SK-N-SH (cell line): ENCODE measurements around the gene RHEBL1. TPM values are rescaled to one million over a fixed set of nuclear protein-coding genes. Genes with fewer than 3 reads are reported as not detected.

ENCODE experiments used
- CTCF ChIA-PET: fragments of 300-600, 350-600 bp; formaldehyde crosslinking; extraction: SDS; loops from one replicate; lab custom pipeline; 2021; lab: Yijun Ruan, JAX
- POLR2A ChIA-PET: fragments of 350-600 bp; sonication (Branson Sonifier 250); formaldehyde crosslinking; extraction: SDS; loops from one replicate; lab custom pipeline; 2020; ENCODE audit warnings: antibody characterized with exemption, inconsistent platforms; lab: Yijun Ruan, JAX
- DNase-seq: peaks from one replicate; pipeline ENCODE4 v3.0.0; 2012
- H2AFZ ChIP-seq: fragments of 200-600 bp; sonication (generic); 2 replicates; pipeline ENCODE4 v1.8.1; 2016; ENCODE audit warnings: antibody characterized with exemption, mild to moderate bottlenecking, low read depth
- H3F3A ChIP-seq: fragments of 200-600 bp; sonication (generic); replicated peaks from 2 replicates; pipeline ENCODE3; 2016; ENCODE audit warnings: antibody characterized with exemption, mild to moderate bottlenecking; ENCODE audit not compliant: insufficient read depth
- H3K27ac ChIP-seq, 2 experiments: fragments of 200-500 bp in 1 of 2; fragments of 200-600 bp in 1 of 2; sonication (Bioruptor generic) in 1 of 2; sonication (generic), shearing (Covaris generic) in 1 of 2; 2 replicates each; pipeline versions ENCODE4 v1.5.1 to v1.6.1; 2014 to 2016; ENCODE audit warnings: low read depth in 2 of 2, inconsistent platforms in 1 of 2, low read length in 1 of 2, mild to moderate bottlenecking in 1 of 2, mixed read lengths in 1 of 2
- H3K27me3 ChIP-seq: fragments of 200-600 bp; sonication (generic), shearing (Covaris generic); 2 replicates; pipeline ENCODE4 v1.6.1; 2016; ENCODE audit warnings: mixed run types; ENCODE audit not compliant: insufficient read depth
- H3K36me3 ChIP-seq, 2 experiments: fragments of 200-500 bp in 1 of 2; fragments of 200-600 bp in 1 of 2; sonication (Bioruptor generic) in 1 of 2; sonication (generic) in 1 of 2; replicated peaks in 1 of 2; 2 replicates each; pipeline versions ENCODE3 to v1.5.1; 2014 to 2016; ENCODE audit warnings: low read length in 1 of 2, mild to moderate bottlenecking in 1 of 2; ENCODE audit not compliant: insufficient read depth in 2 of 2, control insufficient read depth in 1 of 2
- H3K4me1 ChIP-seq, 2 experiments: fragments of 200-500 bp in 1 of 2; fragments of 200-600 bp in 1 of 2; sonication (Bioruptor generic) in 1 of 2; sonication (generic), shearing (Covaris generic) in 1 of 2; 2 replicates each; pipeline versions ENCODE4 v1.5.1 to v1.6.1; 2014 to 2016; ENCODE audit warnings: low read depth in 1 of 2, low read length in 1 of 2, mixed run types in 1 of 2; ENCODE audit not compliant: insufficient read depth in 2 of 2, control insufficient read depth in 1 of 2
- H3K4me2 ChIP-seq: fragments of 200-600 bp; sonication (generic), shearing (Covaris generic); 2 replicates; pipeline ENCODE4 v1.6.1; 2017; ENCODE audit warnings: mixed run types
- H3K4me3 ChIP-seq, 2 experiments: fragments of 200-500 bp in 1 of 2; fragments of 200-600 bp in 1 of 2; sonication (Bioruptor generic) in 1 of 2; sonication (generic), shearing (Covaris generic) in 1 of 2; 2 replicates each; pipeline versions ENCODE4 v1.5.1 to v1.8.1; 2014 to 2016; ENCODE audit warnings: low read depth in 2 of 2, inconsistent platforms in 1 of 2, low read length in 1 of 2, mild to moderate bottlenecking in 1 of 2, mixed read lengths in 1 of 2, moderate library complexity in 1 of 2
- H3K79me2 ChIP-seq: fragments of 200-600 bp; sonication (generic); 2 replicates; pipeline ENCODE4 v1.8.1; 2017; ENCODE audit warnings: mild to moderate bottlenecking; ENCODE audit not compliant: insufficient read depth
- H3K9ac ChIP-seq: fragments of 200-600 bp; sonication (generic); 2 replicates; pipeline ENCODE4 v1.6.1; 2017; ENCODE audit warnings: mixed run types
- H3K9me2 ChIP-seq: fragments of 200-600 bp; sonication (generic); 2 replicates; pipeline ENCODE4 v1.6.1; 2017; ENCODE audit warnings: mixed run types
- H3K9me3 ChIP-seq: fragments of 200-600 bp; sonication (generic); 2 replicates; pipeline ENCODE4 v1.6.1; 2017; ENCODE audit warnings: mixed run types, mild to moderate bottlenecking, moderate library complexity
- H4K20me1 ChIP-seq: fragments of 200-600 bp; sonication (generic); 2 replicates; pipeline ENCODE4 v1.6.1; 2017; ENCODE audit warnings: mild to moderate bottlenecking, mixed run types; ENCODE audit not compliant: insufficient read depth
- EP300 ChIP-seq, 2 experiments: IDR thresholded peaks; 2 replicates each; pipeline versions ENCODE4 v1.4.0 to v1.6.1; 2012; ENCODE audit warnings: borderline replicate concordance in 1 of 2, low read depth in 1 of 2, low read length in 1 of 2
- GABPA ChIP-seq: IDR thresholded peaks from 2 replicates; pipeline ENCODE4 v1.4.0; 2012; ENCODE audit warnings: low read depth, mild to moderate bottlenecking
- GATA2 ChIP-seq: sonication (generic); formaldehyde crosslinking; IDR thresholded peaks from 2 replicates; pipeline ENCODE4 v1.5.0; 2020; ENCODE audit warnings: mild to moderate bottlenecking, missing genetic modification reagents
- POLR2AphosphoS5 ChIP-seq: IDR thresholded peaks from 2 replicates; pipeline ENCODE4 v1.6.1; 2012; ENCODE audit warnings: low read depth, low read length
- RXRA ChIP-seq: IDR thresholded peaks from 2 replicates; pipeline ENCODE4 v1.4.0; 2012; ENCODE audit warnings: low read depth, mild to moderate bottlenecking, borderline replicate concordance
- WGBS: methylation state at CpG from one replicate; pipeline ENCODE4 v1.1.6; 2017; ENCODE audit warnings: low lambda C conversion rate; 5-methylcytosine and 5-hydroxymethylcytosine counted together
- polyA plus RNA-seq, 3 experiments: library from polyadenylated mRNA; depleted of rRNA; stranded (reverse); fragments of >200 nt; gene quantifications; 2 replicates each; pipeline ENCODE4 v1.2.3, GENCODE V29; 2012
- TF ChIP-seq, protein P1 (sequence below): IDR thresholded peaks from 2 replicates; pipeline ENCODE4; 2012
- TF ChIP-seq, protein P2 (sequence below): IDR thresholded peaks from 2 replicates; pipeline ENCODE4 v1.6.1; 2012; ENCODE audit warnings: mild to moderate bottlenecking, low read depth, low read length, moderate library complexity
- TF ChIP-seq, protein P3 (sequence below): fragments of 150-350 bp; IDR thresholded peaks from 2 replicates; pipeline ENCODE4 v1.6.1; 2016; ENCODE audit warnings: mild to moderate bottlenecking, low read depth, low read length
- TF ChIP-seq, protein P4 (sequence below): IDR thresholded peaks from 2 replicates; pipeline ENCODE4 v1.4.0; 2012; ENCODE audit warnings: low read depth, borderline replicate concordance

Gene RHEBL1
- polyA plus RNA-seq, 1 of the 3 experiments (the other 2 are of a cell fraction): 2.2 TPM

DNA sequence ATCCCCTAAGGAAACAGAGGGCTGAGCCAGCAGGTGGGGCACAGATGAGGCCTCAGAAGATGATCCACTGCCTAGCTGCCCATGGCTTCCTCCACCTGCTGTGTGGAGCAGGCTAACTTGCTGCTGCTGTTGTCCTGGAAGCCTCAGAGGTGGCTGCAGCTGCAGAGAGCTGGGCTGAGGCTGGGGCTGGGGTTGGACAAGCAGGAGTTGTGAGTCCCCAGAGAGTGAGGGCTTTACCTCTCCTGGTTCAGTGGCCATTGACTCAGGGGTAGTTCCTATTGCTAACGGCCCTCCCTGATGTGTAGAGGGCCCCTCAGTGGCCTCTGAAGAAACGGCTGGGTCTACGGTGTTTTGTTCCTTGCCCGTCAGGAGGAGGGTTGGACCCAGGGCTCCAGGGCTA lies 37.5 kb downstream of the RHEBL1 start:
- H2AFZ ChIP-seq: no peak overlapping the region
- H3F3A ChIP-seq: no peaks in the 10 kb centered on the region
- no peaks in the 10 kb centered on the region for H4K20me1 ChIP-seq
- TF ChIP-seq, protein P1, sequence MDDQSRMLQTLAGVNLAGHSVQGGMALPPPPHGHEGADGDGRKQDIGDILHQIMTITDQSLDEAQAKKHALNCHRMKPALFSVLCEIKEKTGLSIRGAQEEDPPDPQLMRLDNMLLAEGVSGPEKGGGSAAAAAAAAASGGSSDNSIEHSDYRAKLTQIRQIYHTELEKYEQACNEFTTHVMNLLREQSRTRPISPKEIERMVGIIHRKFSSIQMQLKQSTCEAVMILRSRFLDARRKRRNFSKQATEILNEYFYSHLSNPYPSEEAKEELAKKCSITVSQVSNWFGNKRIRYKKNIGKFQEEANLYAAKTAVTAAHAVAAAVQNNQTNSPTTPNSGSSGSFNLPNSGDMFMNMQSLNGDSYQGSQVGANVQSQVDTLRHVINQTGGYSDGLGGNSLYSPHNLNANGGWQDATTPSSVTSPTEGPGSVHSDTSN: no peak
- TF ChIP-seq POLR2AphosphoS5 (no peak), EP300 (IDR thresholded peaks at IDR 0.05; ENCODE audit: borderline replicate concordance in 1 of 2, low read depth in 1 of 2, low read length in 1 of 2) (no peak), RXRA (no peak), GATA2 (CRISPR knock-in tag) (no peak), GABPA (no peak)
- TF ChIP-seq, protein P2, sequence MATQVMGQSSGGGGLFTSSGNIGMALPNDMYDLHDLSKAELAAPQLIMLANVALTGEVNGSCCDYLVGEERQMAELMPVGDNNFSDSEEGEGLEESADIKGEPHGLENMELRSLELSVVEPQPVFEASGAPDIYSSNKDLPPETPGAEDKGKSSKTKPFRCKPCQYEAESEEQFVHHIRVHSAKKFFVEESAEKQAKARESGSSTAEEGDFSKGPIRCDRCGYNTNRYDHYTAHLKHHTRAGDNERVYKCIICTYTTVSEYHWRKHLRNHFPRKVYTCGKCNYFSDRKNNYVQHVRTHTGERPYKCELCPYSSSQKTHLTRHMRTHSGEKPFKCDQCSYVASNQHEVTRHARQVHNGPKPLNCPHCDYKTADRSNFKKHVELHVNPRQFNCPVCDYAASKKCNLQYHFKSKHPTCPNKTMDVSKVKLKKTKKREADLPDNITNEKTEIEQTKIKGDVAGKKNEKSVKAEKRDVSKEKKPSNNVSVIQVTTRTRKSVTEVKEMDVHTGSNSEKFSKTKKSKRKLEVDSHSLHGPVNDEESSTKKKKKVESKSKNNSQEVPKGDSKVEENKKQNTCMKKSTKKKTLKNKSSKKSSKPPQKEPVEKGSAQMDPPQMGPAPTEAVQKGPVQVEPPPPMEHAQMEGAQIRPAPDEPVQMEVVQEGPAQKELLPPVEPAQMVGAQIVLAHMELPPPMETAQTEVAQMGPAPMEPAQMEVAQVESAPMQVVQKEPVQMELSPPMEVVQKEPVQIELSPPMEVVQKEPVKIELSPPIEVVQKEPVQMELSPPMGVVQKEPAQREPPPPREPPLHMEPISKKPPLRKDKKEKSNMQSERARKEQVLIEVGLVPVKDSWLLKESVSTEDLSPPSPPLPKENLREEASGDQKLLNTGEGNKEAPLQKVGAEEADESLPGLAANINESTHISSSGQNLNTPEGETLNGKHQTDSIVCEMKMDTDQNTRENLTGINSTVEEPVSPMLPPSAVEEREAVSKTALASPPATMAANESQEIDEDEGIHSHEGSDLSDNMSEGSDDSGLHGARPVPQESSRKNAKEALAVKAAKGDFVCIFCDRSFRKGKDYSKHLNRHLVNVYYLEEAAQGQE: no peak
- TF ChIP-seq, protein P3, sequence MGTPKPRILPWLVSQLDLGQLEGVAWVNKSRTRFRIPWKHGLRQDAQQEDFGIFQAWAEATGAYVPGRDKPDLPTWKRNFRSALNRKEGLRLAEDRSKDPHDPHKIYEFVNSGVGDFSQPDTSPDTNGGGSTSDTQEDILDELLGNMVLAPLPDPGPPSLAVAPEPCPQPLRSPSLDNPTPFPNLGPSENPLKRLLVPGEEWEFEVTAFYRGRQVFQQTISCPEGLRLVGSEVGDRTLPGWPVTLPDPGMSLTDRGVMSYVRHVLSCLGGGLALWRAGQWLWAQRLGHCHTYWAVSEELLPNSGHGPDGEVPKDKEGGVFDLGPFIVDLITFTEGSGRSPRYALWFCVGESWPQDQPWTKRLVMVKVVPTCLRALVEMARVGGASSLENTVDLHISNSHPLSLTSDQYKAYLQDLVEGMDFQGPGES: no peak
- TF ChIP-seq, protein P4, sequence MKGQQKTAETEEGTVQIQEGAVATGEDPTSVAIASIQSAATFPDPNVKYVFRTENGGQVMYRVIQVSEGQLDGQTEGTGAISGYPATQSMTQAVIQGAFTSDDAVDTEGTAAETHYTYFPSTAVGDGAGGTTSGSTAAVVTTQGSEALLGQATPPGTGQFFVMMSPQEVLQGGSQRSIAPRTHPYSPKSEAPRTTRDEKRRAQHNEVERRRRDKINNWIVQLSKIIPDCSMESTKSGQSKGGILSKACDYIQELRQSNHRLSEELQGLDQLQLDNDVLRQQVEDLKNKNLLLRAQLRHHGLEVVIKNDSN: no peak
- peaks cover 46 to 82% of the 10 kb centered on the region in 2 experiments for H3K36me3 ChIP-seq
- 93% methylated on average over 4 of the region's 4 CpGs for WGBS
- H3K27ac ChIP-seq: no peak overlapping the region
- no peaks in the 10 kb centered on the region for H3K9me2 ChIP-seq
- DNase-seq: no peak
- ChIA-PET POLR2A (interaction anchor here (0.6 to 1.0 kb wide), 2 partner anchors 9 to 14 kb away, joined by 3 read pairs; no protein-coding TSS in a partner anchor), CTCF (interaction anchor here (1.1 to 5.4 kb wide), 4 partner anchors 10 to 57 kb away, joined by 3 to 29 read pairs (median 8); no protein-coding TSS in a partner anchor)
- H3K4me1 ChIP-seq: no peaks in the 10 kb centered on the region
- no peaks in the 10 kb centered on the region for H3K79me2 ChIP-seq
- H3K9me3 ChIP-seq: no peaks in the 10 kb centered on the region
- H3K4me3 ChIP-seq: no peak overlapping the region
- H3K4me2 ChIP-seq: no peak overlapping the region
- H3K9ac ChIP-seq: no peak overlapping the region
- no peaks in the 10 kb centered on the region for H3K27me3 ChIP-seq
